COLO668 (cell line): ENCODE data around the gene RAB6A.
A peak's percentile ranks its signal among the peaks of the same experiment; 100 is the strongest.
"Not testable (repeated sequence)": the region's sequence is repeated elsewhere in the genome, so short reads cannot be mapped to it uniquely, and the experiment has no call there.

Experiments used
- DNase-seq: peaks from one replicate; lab custom pipeline; 2025; ENCODE audit not compliant: unreplicated experiment; lab: John Stamatoyannopoulos, UW

Gene RAB6A

GRCh38 chr11:73760679-73761402 lies at the start of gene RAB6A:
Gene RAB6A (minus strand): TSS chr11:73761074. CDS start chr11:73760635, 439 bp downstream.
- DNase-seq = peak; percentile 98

GRCh38 chr11:73810637-73811036 lies 49.8 kb upstream of the RAB6A start:
- DNase-seq = no peak

DNA sequence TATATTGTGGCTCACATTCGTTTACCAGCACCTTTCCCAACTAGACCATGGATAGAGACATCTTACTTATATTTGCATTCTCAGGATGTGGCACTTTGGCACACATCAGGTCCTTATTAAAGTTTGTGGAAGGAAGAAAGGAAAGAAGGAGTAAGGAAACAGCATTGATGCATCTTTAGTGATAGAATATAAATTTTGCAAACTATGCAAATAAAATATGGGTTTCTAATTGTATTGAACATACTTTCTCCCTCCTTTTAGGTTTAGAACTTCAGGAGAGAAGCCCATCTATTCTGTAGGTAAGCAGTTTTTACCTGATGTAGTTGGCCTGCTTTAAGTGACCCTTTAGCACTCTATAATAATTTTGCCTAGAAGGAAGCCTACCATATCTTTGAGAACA lies 47.2 kb upstream of the RAB6A start:
- no peak for DNase-seq

GRCh38 chr11:73804712-73805111 lies 43.8 kb upstream of the RAB6A start:
- DNase-seq = no peak

- no peak for DNase-seq
Observed at GRCh38 chr11:73801136-73801535, 40.3 kb upstream of the RAB6A start.

- no peak for DNase-seq
Observed at GRCh38 chr11:73800276-73800806, 39.5 kb upstream of the RAB6A start.

- no peak for DNase-seq
Observed at GRCh38 chr11:73797457-73797856, 36.6 kb upstream of the RAB6A start.

GRCh38 chr11:73795925-73796632 lies 35.2 kb upstream of the RAB6A start:
- DNase-seq = no peak

DNA sequence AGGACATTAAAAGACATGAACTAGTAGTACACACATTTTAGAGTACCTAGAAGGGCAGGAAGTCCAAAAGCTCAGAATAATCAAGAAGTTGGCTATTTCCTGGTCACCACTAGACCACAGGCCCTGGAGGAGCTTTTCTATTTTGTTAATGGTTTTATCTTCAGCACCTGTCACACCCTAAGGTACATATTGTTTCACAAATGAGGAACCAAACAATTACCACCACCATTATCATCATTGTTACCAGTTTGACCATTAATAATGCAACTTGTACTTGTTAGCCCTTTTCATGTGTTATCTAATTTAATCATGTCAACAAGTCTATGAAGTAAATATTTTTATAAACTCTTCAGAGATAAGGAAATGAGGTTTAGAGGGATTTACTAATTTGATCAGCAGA lies 31.7 kb upstream of the RAB6A start:
- DNase-seq = no peak

DNA sequence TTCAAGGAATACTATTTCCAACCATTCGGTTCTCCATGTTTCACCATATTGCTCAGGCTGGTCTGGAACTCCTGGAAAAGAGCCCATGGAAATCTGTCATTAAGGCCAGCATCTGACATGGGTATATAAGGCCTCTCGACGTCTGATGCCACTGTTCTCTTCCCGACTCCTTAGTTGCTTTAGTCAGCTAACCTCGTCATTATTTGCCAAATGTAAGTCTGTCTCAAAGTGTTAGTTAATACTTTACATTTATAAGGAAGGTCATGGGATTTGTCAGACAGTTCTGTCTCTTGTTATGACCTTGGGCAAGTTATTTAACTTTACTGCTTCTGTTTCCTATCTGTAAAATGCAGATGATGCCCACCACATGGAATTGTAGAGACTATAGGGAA lies 28.4 kb upstream of the RAB6A start:
- no peak for DNase-seq

DNA sequence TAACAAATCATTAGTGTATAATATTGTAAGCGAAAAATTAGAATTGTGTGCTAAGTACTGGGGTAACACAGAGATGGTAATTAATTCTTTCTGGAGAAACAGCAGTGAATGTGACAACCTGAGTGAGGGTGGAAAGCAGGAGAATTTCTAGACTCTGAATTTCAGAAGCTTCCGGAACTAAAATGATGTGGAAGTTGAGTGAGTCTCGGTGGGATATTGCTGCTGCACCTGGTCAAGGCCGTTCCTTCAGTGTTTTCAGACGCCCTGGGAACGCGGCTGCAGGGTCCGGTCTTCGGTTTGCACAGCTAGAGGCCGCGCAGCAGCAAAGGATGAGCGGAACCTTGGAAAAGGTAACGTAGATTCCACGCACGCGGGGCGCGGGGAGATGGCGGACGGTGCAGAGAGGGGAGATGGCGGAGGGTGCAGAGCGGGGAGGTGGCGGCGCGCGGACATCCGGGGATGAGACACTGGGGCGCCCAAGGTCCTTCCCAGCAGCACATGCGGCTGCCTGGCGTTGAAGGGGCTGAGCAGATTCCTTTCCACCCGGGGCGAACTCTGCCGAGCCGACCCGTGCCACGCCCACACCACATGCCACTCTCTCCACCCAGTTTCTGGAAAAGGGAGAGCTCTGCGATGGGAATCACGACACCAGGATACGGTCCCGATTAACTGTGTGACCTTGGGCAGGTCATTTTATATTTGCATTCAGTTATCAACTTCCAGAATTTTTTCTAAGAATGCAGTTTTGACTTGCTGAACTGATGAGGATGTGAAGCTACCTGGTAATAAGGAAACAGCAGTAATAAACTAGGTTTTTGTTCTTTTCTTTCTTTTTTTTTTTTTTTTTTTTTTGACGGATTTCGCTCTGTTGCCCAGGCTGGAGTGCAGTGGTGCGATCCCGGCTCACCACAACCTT lies 27.0 kb upstream of the RAB6A start, which contains the start of gene MRPL48:
Gene MRPL48 (plus strand): TSS at position 232 of the 916 bp plus-strand sequence. CDS start 98 bp downstream, at position 330.
- DNase-seq = peak; percentile 90

- DNase-seq = no peak
Observed at GRCh38 chr11:73787051-73787642, 26.3 kb upstream of the RAB6A start.

- not testable (repeated sequence) for DNase-seq
Observed at GRCh38 chr11:73785467-73785866, 24.6 kb upstream of the RAB6A start.

- no peak for DNase-seq
Observed at GRCh38 chr11:73784734-73785133, 23.9 kb upstream of the RAB6A start.

DNA sequence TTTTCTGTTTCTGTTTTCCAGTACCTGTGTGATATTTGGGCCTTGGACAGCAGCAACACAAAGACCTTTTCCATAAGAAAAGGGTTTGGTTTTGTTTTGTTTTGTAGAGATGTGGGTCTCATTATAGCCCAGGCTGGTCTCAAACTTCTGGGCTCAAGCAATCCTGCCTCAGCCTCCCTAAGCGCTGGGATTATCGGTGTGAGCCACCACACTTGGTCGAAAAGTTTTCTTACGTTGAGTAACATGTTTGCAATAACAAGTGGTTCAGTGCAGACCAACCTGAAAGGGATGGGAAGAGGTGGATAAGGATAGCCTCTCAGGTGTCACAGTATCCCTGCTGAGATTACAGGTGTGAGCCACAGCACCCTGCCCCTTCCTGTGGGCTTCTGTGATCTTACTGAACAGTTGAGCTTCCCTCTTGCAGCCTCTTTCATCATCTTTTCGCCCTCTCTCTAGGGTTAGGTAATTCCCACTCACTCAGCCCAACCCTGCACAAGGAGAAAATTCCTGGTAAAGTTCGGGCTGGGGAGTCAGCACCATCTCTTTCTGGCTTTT lies 23.3 kb upstream of the RAB6A start:
- DNase-seq = no peak

- DNase-seq = no peak
Observed at GRCh38 chr11:73783483-73784020, 22.7 kb upstream of the RAB6A start.

DNA sequence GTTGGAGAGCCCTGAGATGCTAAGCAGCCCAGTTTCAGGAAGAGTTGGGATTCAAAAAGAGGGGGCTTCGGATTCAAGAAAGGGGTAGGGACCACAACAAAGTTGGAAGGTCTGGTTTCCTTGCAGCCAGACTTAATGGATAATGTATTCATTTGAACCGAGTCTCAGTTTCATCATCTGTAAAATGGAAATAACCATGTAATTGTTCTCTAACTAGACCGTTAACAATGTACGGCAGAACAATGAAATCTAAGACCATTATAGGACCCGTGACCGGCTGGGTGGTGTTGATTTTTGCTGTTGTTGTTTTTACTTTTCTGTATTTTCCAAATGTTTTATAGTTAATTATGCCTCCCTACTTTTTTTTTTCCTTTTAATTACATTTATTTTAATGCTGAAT lies 20.4 kb upstream of the RAB6A start:
- DNase-seq = no peak

GRCh38 chr11:73779084-73779902 lies 18.4 kb upstream of the RAB6A start:
- DNase-seq = peak; percentile 96

DNA sequence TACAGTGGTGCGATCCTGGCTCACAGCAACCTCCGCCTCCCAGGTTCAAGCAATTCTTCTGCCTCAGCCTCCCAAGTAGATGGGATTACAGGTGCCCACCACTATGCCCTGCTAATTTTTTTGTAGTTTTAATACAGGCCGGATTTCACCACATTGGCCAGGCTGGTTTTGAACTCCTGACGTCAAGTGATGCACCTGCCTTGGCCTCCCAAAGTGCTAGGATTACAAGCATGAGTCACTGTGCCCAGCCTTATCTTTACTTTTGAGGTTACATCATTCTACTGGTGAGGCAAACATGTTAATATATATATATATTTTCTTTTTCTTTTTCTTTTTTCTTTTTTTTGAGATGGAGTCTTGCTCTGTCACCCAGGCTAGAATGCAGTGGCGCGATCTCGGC lies 9.9 kb upstream of the RAB6A start:
- not testable (repeated sequence) for DNase-seq
